Muscle layer of colon (tissue), 2 donors: ENCODE measurements around the gene SGPP2.

Experiments
- H3K27ac ChIP-seq: one replicate; pipeline ENCODE4 v1.7.0; 2013; ENCODE audit warnings: low read depth, mild to moderate bottlenecking, low read length, moderate library complexity
- H3K27me3 ChIP-seq, 2 donors: one replicate each; pipeline ENCODE4 v1.7.0; 2013; ENCODE audit warnings: low read length in 2 of 2, mild to moderate bottlenecking in 2 of 2; ENCODE audit not compliant: insufficient read depth in 2 of 2, control insufficient read depth in 1 of 2
- H3K36me3 ChIP-seq: one replicate; pipeline ENCODE4 v1.7.0; 2013; ENCODE audit warnings: mild to moderate bottlenecking, low read length; ENCODE audit not compliant: insufficient read depth
- H3K4me1 ChIP-seq: one replicate; pipeline ENCODE4 v1.7.0; 2013; ENCODE audit warnings: mild to moderate bottlenecking, low read length; ENCODE audit not compliant: insufficient read depth
- H3K4me3 ChIP-seq, 2 donors: one replicate each; pipeline ENCODE4 v1.7.0; 2013; ENCODE audit warnings: low read length in 2 of 2, low read depth in 1 of 2, mild to moderate bottlenecking in 1 of 2, moderate library complexity in 1 of 2
- H3K9ac ChIP-seq: one replicate; pipeline ENCODE4 v1.7.0; 2013; ENCODE audit warnings: low read length
- H3K9me3 ChIP-seq: one replicate; pipeline ENCODE4 v1.7.0; 2013; ENCODE audit warnings: mild to moderate bottlenecking, low read length
- donor health status: abdominal sarcoma.
- donor health status: Adenocarcinoma of cecum.

SGPP2 gene

GRCh38 chr2:222448748-222449181 is 24.4 kb downstream of the SGPP2 start:
- Histone ChIP-seq H3K9ac (no peak overlapping the region), H3K27ac (no peak overlapping the region), H3K36me3 (no peaks in the 10 kb centered on the region), H3K4me1 (no peaks in the 10 kb centered on the region), H3K27me3 (no peaks in the 10 kb centered on the region), H3K4me3 (no peak overlapping the region), H3K9me3 (no peaks in the 10 kb centered on the region)

DNA sequence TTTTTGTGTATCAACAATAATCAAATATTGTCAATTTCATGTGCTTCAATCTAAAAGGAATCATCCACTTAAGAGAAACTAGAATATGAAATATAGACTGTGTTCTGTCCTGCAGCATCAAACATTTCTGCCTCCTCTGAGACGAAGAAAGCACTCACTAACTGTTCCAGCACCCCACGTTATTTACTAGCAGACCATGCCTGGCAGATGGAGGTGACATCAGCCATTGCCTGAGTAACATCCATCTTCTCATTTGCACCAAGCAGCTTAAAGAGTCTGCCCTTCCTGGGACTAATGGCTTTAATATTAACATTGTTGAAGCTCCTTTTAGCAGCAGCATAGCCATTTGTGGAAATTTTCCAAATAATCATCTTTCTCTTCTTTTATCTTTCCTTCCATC is 25.7 kb downstream of the SGPP2 start:
- H3K27me3 ChIP-seq: no peaks in the 10 kb centered on the region
- H3K9me3 ChIP-seq: no peaks in the 10 kb centered on the region
- H3K27ac ChIP-seq: no peak overlapping the region
- H3K4me1 ChIP-seq: no peaks in the 10 kb centered on the region
- no peak overlapping the region for H3K9ac ChIP-seq
- H3K4me3 ChIP-seq: no peak overlapping the region
- H3K36me3 ChIP-seq: no peaks in the 10 kb centered on the region

GRCh38 chr2:222451224-222451674 is 26.9 kb downstream of the SGPP2 start:
- Histone ChIP-seq H3K4me3 (no peak overlapping the region), H3K4me1 (no peaks in the 10 kb centered on the region), H3K9ac (no peak overlapping the region), H3K27me3 (no peaks in the 10 kb centered on the region), H3K9me3 (no peaks in the 10 kb centered on the region), H3K27ac (no peak overlapping the region), H3K36me3 (no peaks in the 10 kb centered on the region)

DNA sequence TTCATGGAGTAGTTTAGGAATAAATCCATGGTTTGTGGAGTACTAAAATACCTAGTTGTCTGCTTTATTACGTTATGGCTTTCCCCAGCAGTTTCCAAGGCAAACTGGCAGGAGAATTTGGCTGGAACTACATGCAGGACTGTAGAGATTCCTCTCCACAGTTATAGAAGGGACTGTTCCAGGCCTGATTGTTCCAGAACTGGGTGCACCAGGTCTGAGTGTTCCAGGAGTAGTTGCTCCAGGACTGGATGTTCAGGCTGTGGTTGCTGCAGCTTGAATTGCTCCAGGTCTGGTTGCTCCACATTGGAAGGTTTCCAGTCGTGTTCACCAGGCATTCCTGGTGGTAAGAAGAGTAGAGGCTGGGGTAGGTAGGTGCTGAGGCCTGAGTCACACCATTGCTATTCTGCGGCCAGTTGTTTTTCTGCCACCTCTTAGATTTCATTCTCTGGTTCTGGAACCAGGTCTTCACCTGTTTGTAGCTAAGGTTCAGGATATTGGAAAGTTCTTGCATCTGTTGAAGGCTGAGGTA is 28.1 kb downstream of the SGPP2 start:
- H3K4me1 ChIP-seq: no peaks in the 10 kb centered on the region
- no peak overlapping the region for H3K9ac ChIP-seq
- no peaks in the 10 kb centered on the region for H3K36me3 ChIP-seq
- H3K27me3 ChIP-seq: no peaks in the 10 kb centered on the region
- no peak overlapping the region for H3K4me3 ChIP-seq
- H3K9me3 ChIP-seq: no peaks in the 10 kb centered on the region
- no peak overlapping the region for H3K27ac ChIP-seq

DNA sequence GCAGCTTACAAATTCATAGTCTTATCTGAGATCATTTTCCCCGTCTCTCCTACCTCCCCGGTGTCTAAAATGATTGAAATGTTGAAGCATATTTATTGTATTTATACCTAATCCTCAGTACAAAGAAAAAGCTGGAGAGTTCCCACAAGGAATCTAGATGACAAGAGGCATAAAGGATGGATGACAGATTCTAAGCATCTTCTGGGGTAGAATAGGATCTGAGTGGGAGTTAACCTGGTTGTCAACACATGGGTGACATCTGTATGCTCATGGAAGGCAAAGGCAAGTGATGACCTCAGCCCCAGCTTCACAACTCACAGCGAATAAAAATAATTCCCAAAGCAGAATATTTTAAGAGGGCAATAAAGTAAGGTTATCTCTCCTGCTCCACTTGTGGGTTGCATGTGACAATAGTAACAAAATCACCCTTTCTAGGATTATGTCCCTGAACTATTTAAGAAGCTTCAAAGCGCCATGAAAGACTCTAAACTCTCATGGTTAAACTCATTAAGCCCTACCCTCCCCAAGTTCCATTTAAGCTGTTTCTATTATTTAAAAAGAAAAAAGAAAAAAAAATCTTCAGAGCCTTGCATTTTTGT is 32.2 kb downstream of the SGPP2 start:
- Histone ChIP-seq H3K36me3 (no peaks in the 10 kb centered on the region), H3K9me3 (no peaks in the 10 kb centered on the region), H3K27me3 (no peaks in the 10 kb centered on the region), H3K9ac (no peak overlapping the region), H3K4me1 (no peaks in the 10 kb centered on the region), H3K4me3 (no peak overlapping the region), H3K27ac (no peak overlapping the region)

DNA sequence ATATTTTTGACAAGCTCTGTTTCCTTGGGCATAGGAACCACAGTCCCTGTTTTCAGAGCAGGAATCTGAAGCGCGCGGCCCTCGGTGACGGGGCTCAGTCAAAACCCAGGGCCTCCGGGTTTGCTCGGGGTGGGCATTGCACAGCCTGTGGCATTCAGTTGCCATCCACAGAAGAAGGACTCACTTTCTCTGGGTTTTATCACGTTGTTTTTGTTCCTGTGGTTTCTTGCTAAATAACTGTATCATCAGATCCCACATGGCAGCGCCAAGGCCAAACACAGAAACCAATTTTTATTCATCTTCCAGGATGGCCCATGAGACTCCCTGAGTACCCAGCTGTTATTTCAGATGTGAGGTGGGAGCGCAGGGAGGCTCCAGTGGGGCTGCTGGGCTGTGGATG is 35.6 kb downstream of the SGPP2 start:
- Histone ChIP-seq H3K9ac (no peak overlapping the region), H3K27ac (no peak overlapping the region), H3K4me1 (no peaks in the 10 kb centered on the region), H3K27me3 (no peaks in the 10 kb centered on the region), H3K36me3 (no peaks in the 10 kb centered on the region), H3K4me3 (no peak overlapping the region), H3K9me3 (no peaks in the 10 kb centered on the region)

- Histone ChIP-seq H3K36me3 (no peaks in the 10 kb centered on the region), H3K4me3 (no peak overlapping the region), H3K27ac (no peak overlapping the region), H3K4me1 (no peaks in the 10 kb centered on the region), H3K9ac (no peak overlapping the region), H3K27me3 (no peaks in the 10 kb centered on the region), H3K9me3 (no peaks in the 10 kb centered on the region)
Measured at GRCh38 chr2:222465746-222466145, 41.4 kb downstream of the SGPP2 start.

DNA sequence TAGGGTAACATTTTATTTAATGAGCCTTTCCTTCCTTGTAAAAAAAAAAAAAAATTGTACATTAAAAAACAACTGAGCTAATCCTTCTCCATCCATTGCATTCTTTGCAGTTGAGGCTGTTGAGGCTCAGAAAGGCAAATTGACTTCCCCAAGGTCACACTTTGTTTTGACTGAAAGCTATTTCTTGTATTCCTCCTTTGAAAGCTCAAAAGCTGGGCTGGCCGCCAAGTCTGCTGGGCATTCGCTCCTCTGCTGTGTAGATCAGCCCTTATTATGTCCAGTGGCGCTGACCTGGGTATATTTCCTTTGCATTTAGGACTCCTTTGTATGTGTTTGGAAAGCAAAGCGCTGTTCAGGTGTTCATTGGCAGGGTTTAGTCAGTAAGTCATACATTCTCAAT is 44.0 kb downstream of the SGPP2 start:
- no peaks in the 10 kb centered on the region for H3K27me3 ChIP-seq
- no peaks in the 10 kb centered on the region for H3K4me1 ChIP-seq
- H3K9me3 ChIP-seq: no peaks in the 10 kb centered on the region
- H3K36me3 ChIP-seq: no peaks in the 10 kb centered on the region
- no peak overlapping the region for H3K27ac ChIP-seq
- no peak overlapping the region for H3K9ac ChIP-seq
- no peak overlapping the region for H3K4me3 ChIP-seq

DNA sequence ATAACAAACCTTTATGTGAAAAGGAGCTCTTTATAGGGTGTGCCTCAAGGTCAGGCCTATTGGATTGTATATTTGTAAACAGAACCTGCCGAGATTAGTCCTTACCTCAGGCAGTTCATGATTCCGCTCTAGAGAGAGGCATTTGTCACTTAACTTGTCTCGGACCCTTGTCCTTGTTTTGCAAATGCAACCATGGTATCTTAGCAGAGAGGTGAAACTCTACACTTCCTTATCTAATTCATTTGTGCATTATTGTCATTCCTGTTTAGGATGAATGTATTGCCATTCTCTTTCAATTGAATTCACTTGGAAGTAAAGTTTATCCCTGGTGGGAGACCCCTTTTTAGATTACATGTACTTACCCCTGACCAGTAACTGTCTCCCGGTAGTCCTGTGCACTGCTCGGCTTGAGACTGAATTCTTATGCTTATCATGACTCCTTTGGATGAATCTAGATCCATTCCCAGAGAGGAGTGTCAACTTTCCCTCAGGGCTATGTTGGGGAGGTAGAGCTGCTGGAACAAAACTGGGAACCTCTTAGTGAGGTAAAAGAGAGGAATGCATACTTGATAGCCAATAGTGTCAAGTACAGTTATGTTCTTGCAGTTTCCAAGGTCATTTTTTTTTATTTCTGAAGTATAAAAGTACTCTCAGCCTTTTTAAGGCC is 46.6 kb downstream of the SGPP2 start:
- Histone ChIP-seq H3K36me3 (no peaks in the 10 kb centered on the region), H3K4me1 (no peaks in the 10 kb centered on the region), H3K9ac (no peak overlapping the region), H3K27me3 (no peaks in the 10 kb centered on the region), H3K9me3 (no peaks in the 10 kb centered on the region), H3K4me3 (no peak overlapping the region), H3K27ac (no peak overlapping the region)

GRCh38 chr2:222477962-222478608 is 53.7 kb downstream of the SGPP2 start:
- Histone ChIP-seq H3K9me3 (no peaks in the 10 kb centered on the region), H3K27me3 (no peaks in the 10 kb centered on the region), H3K9ac (no peak overlapping the region)

GRCh38 chr2:222479859-222480258 is 55.5 kb downstream of the SGPP2 start:
- Histone ChIP-seq H3K4me3 (no peak overlapping the region), H3K27me3 (no peaks in the 10 kb centered on the region)

More at GRCh38 chr2:222477962-222478608, 53.7 kb downstream of the SGPP2 start:
- H3K36me3 ChIP-seq: no peaks in the 10 kb centered on the region
- no peak overlapping the region for H3K4me3 ChIP-seq
- H3K27ac ChIP-seq: no peak overlapping the region
- no peaks in the 10 kb centered on the region for H3K4me1 ChIP-seq

More at GRCh38 chr2:222479859-222480258, 55.5 kb downstream of the SGPP2 start:
- Histone ChIP-seq H3K4me1 (no peaks in the 10 kb centered on the region), H3K36me3 (no peaks in the 10 kb centered on the region), H3K9me3 (no peaks in the 10 kb centered on the region), H3K27ac (no peak overlapping the region), H3K9ac (no peak overlapping the region)
